Renal cortex interstitium (tissue), 11 donors: Measurements from ENCODE around the gene PPY. TPM values are rescaled to one million over a fixed set of nuclear protein-coding genes. Genes with fewer than 3 reads are reported as not detected.
A peak's percentile ranks its signal among the peaks of the same experiment; 100 is the strongest.
"Not testable (repeated sequence)": the region's sequence is repeated elsewhere in the genome, so short reads cannot be mapped to it uniquely, and the experiment has no call there.

Experiments
- DNase-seq, 11 donors: peaks; one replicate each; pipeline ENCODE4 v3.0.0-alpha.2; 2013; ENCODE audit warnings: low read depth in 9 of 11, low spot score in 4 of 11; ENCODE audit errors: extremely low read depth in 1 of 11
- polyA plus RNA-seq, 3 donors: library from polyadenylated mRNA; unstranded; fragments of 120-200 nt; gene quantifications; one replicate each; pipeline ENCODE4 v1.2.1, GENCODE V29; 2013; ENCODE audit not compliant: insufficient read length in 3 of 3

PPY gene
- polyA plus RNA-seq, 3 donors = 0.30 to 2.3 TPM; not detected in 1

GRCh38 chr17:43971436-43971835 is 29.2 kb upstream of the PPY start:
- not testable (repeated sequence) for DNase-seq

DNA sequence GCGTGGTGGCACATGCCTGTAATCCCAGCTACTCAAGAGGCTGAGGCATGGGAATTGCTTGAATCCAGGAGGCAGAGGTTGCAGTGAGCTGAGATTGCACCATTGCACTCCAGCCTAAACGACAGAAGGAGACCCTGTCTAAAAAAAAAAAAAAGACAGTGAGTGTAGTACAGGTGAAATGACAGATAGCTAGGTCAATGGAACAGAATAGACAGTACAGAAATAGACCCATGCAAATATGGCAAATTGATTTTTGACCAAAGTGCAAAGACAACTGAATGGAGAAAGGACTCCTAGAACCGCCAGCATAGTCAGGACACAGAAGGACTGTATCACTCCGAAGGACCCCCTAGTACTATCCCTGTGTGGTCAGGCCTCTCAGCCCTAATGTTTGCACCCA is 28.1 kb upstream of the PPY start:
- no peak for DNase-seq

DNA sequence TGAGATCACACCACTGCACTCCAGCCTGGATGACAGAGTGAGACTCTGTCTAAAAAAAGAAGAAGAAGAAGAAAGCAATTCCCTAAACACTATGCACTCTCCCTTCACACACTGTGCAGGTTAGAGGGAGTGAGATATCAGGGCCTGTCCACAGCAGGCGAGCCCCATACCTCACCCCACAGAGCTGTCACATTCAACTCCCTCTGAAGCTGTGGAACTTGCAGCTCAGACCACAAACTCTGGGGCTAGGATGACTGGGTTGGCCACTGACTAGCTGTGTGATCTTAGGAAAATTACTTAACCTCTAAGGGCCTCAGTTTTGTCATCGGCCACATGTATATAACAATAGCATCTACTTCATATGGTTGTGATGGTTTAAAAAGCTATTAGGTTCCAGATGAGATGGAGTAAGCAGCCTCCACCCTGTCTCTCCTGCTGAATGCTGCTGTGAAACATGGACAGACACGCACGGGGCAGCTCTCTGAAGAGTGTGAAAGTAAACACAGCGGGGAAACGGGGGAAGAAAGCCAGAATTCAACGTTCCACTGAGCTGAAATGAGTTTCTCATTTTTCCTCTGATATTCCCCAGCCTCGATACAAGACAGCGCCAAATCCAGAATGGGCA is 25.1 kb upstream of the PPY start:
- no peak for DNase-seq

GRCh38 chr17:43966276-43966675 is 24.0 kb upstream of the PPY start:
- DNase-seq = no peak

DNA sequence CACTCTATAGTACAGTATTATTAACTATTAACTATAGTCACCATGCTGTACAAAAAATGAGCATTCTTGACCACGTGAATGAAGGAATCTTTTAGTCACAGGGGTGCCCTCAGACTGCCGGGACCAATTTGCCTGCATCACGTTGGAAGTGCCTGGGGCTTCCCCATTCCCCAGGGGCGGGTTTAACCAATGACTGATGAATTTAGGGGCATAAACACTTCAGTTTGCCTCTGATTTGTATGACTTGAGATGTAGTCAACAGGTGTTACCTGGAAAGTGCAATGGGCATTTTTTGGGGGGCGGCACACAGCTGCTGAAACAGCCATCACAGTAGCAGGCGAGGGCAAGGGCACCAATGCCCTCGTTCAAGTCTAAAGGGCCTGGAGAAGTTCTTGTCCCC is 20.2 kb upstream of the PPY start:
- DNase-seq = no peak

GRCh38 chr17:43961954-43962353 is 19.7 kb upstream of the PPY start:
- no peak for DNase-seq

DNA sequence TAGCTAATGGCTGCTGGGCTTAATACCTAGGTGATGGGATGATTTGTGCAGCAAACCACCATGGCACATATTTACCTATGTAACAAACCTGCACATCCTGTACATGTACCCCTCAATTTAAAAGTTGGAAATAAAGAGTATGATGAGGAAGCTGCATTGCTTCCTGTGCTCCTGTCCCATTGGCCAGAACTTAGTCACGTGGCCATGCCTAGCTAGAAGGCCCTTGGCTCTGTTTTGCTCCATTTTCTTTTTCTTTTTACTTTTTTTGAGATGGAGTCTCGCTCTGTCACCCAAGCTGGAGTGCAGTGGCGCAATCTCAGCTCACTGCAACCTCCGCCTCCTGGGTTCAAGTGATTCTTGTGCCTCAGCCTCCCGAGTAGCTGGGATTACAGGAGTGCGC is 19.0 kb upstream of the PPY start:
- DNase-seq = not testable (repeated sequence)

DNA sequence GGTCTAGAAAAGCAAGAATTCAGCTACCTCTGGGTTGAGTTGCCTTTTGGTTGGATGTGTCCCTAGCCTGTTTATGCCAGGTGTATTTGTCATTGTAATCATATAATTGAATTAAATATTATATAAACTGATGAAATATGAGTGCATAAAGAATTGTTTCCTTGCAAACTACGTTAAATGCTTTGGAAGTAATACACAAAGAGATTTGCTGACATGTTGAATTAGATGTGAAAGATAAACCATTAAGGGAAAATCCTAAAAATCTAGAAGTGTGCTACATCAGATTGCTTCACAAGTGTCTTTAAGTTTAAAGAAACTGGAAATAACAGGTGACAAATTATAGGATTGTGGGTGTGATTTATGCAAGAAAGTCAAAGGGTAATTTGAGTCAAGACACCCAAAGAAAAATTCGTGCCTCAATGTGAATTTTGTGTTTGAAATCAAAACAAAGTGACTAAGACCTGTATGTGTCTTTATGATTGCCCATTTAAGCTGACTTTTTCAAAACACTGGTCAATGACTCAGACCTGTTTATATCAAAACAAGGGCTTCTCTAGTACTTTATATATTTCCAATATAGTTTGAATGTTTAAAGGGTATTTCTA is 16.6 kb upstream of the PPY start:
- no peak for DNase-seq

GRCh38 chr17:43956222-43956621 is 13.9 kb upstream of the PPY start:
- DNase-seq = no peak

- no peak for DNase-seq
Measured at GRCh38 chr17:43953746-43954145, 11.5 kb upstream of the PPY start, which contains the start of gene PYY. Gene PYY (minus strand): TSS chr17:43953940. CDS start chr17:43953483, 457 bp downstream.

DNA sequence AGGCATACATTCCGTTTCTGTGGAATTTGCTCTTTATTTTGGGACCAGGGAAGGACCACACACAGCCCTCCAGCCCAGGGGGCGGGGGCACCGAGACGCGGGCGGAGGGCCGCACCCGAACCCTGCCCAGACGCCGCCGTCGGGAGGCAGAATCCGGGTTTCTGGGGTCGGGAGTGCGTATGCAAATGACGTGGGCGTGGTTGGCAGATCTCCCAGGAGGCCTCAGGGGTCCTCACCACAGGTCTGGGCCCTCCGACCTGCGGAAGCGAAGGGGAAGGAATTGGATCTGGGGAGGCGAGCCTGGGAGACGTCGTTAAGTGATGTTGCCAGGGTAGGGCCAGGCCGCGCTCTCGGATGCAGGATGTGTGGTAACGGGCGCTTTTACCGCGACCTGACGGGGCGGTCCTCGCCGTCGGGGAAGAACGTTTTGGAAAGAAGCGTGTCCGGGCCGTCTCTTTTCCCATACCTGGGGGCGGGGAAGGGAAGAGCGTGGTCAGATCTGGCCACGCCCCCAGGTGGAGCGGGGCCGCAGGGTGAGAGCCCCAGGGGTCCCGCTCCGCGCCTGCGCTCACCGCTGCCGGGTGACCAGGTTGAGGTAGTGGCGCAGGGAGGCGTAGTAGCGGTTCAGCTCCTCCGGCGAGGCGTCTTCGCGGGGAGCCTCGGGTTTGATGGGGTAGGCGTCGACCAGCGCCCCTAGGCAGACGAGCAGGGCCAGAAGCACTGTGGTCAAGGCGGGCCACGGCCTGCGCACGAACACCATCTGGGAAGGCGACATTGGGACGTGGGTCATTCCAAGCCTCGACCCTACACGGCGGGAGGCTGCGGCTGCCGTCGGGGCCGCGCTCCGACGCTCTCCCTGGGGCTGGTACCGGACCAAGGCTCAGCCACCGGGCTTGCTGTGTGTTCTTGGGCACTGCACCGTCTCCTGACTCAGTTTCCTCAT is 10.7 kb upstream of the PPY start:
- DNase-seq = no peak

GRCh38 chr17:43952351-43952723 is 10.1 kb upstream of the PPY start:
- DNase-seq = no peak

- DNase-seq = no peak
Measured at GRCh38 chr17:43951750-43952149, 9.5 kb upstream of the PPY start.

GRCh38 chr17:43950554-43950953 is 8.3 kb upstream of the PPY start:
- no peak for DNase-seq

- DNase-seq = no peak
Measured at GRCh38 chr17:43949781-43950180, 7.5 kb upstream of the PPY start.

DNA sequence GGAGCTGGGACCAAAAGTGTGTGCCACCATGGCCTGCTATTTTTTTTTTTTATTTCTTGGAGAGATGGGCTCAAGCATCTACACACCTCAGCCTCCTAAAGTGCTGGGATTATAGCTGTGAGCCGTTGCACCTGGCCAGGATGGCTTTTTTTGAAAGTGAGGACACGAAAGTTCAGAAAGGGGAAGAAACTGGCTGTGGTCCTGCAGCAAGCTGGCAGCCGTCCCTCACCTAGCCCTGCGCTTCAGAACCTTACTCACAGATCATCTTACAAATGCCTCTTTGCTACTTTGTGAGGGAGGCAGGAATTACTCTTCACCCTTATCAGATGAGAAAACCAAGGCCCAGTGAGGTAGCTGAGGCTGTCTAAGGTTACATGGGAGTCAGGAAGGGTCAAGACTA is 4.5 kb upstream of the PPY start:
- no peak for DNase-seq

DNA sequence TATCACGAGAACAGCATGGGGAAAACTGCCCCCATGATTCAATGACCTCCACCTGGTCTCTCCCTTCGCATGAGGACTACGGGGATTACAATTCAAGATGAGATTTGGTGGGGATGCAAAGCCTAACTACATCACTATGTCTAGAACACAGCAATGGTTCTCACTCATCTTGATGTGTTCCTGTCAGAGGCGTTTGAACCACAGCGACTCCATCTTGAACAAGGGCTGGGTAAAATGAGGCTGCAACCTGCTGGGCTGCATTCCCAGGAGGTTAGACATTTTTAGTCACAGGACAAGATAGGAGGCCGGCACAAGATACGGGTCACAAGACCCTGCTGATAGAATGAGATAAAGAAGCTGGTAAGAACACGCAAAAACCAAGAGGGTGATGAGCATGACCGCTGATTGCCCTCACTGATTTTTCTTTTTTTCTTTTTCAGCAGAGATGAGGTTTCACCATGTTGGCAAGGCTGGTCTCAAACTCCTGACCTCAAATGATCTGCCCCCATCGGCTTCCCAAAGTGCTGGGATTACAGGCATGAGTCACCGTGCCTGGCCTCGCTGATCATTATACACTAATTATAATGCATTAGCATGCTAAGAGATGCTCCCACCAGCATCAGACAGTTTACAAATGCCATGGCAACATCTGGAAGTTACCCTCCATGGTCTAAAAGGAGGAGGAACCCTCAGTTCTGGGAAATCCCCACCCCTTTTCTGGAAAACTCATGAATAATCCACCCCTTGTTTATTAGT is 3.0 kb upstream of the PPY start:
- no peak for DNase-seq

GRCh38 chr17:43940630-43941029 is 1.6 kb downstream of the PPY start:
- peak in 1 of 11 donors; percentile 62 for DNase-seq

DNA sequence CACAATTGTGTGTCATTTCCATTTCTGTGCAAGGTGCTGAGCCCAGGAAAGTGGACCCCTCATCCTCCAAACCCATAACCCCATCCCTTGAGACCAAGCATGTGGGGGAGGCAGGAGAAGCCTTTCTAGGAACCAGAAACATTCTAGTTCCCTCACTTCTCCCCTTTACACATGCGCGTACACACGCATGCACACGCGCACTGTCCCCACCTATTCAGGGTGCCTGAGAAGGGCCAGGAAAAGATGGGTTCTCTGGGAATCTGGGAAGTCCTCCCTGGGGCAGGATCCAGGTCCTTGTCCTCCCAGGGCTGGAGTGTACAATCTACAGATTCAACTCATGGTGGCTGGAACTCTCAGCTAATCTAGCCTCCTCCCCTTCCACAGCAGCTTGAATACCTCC is 2.4 kb downstream of the PPY start:
- DNase-seq = no peak
